Hepatocyte (in vitro differentiated cells): ENCODE data around the gene TMPRSS3.

Experiments used
- CTCF ChIP-seq: fragments of 200-600 bp; sonication (generic); IDR thresholded peaks from 2 replicates; pipeline ENCODE4 v1.5.1; 2016; ENCODE audit warnings: antibody characterized with exemption, mild to moderate bottlenecking; ENCODE audit not compliant: poor library complexity
- EZH2 ChIP-seq: fragments of 200-600 bp; sonication (generic); IDR thresholded peaks from 2 replicates; pipeline ENCODE4 v1.6.1; 2016; ENCODE audit warnings: antibody characterized with exemption, mild to moderate bottlenecking, borderline replicate concordance
- EZH2phosphoT487 ChIP-seq: fragments of 200-600 bp; sonication (generic); IDR thresholded peaks from one replicate; pipeline ENCODE4 v1.6.1; 2018; ENCODE audit warnings: antibody characterized with exemption, mild to moderate bottlenecking, low read depth, moderate library complexity; ENCODE audit not compliant: unreplicated experiment, severe bottlenecking

GRCh38 chr21:42383331-42383730 lies 12.5 kb downstream of the TMPRSS3 start:
- TF ChIP-seq CTCF: no peak
- TF ChIP-seq EZH2: no peak
- TF ChIP-seq EZH2phosphoT487: no peak
